ENCODE measurements around the gene SIX3.

SIX3 gene

DNA sequence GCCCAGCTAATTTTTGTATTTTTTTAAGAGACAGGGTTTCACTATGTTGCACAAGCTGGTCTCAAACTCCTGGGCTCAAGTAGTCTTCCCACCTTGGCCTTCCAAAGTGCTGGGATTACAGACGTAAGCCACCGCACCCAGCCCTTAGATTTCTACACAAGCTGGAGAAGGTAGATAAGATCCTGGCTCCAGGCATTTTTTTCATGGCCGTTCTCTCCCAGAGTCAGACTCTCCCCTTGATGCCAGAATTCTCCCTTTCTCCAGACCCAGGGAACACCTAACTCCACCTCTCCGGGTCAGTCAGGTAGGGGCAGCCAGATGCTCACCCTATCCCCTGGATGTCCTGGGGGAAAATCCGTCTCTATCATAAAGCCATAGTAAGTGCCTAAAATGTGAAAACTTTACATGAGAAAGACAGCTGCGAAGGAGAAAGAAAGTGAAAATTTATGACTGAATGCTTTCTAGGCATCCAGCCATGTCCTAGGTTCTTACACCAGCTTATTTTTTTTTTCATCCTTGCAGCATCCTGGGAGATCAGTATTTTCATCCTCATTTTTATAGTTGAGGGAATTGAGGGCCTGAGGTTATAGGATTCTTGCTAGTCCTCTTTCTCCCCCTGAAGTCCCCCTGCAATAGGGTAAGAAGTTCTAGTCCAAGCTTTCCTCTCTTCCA lies 16.3 kb downstream of the SIX3 start:
- Histone ChIP-seq H3K36me3 (ENCODE audit: control insufficient read depth, insufficient read depth, low read length) (no peaks in the 10 kb centered on the region), H3K27me3 (ENCODE audit: control insufficient read depth, insufficient read depth, low read length) (peaks cover 29% of the 10 kb centered on the region), H3K9me3 (ENCODE audit: control insufficient read depth, insufficient read depth, low read length) (no peaks in the 10 kb centered on the region), H3K4me3 (ENCODE audit: low read length) (no peak overlapping the region), H3K27ac (ENCODE audit: low read length) (no peak overlapping the region), H3K4me1 (ENCODE audit: control insufficient read depth, insufficient read depth, low read length) (peaks cover 8% of the 10 kb centered on the region)
- no peak for DNase-seq (ENCODE audit: low read depth, low spot score)
- WGBS (ENCODE audit: insufficient coverage, insufficient read length), result no CpG with 5 or more reads among the region's 6 CpGs

DNA sequence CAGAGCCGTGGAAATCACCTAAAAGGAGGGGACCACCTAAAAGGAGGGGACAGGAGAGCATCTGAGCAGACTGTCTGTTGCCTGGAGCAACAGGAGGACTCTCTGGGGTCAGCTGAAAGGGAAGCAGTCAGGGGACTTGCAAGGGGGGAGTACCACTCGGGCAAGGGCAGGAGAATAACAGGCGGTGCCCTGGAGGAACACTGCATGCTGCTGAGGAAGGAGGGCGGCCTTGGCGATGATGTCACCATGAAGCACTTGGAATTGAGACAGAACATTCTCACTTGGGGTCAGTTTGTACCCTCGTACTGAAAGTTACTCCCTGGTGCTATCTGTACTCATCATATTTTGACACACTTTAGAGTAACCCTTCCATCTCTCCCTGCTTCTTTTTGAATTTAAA lies 18.4 kb downstream of the SIX3 start:
- Histone ChIP-seq H3K9me3 (ENCODE audit: control insufficient read depth, insufficient read depth, low read length) (no peaks in the 10 kb centered on the region), H3K4me3 (ENCODE audit: low read length) (no peak overlapping the region), H3K4me1 (ENCODE audit: control insufficient read depth, insufficient read depth, low read length) (peaks cover 6% of the 10 kb centered on the region; the same call in 1 of the 2 replicates), H3K36me3 (ENCODE audit: control insufficient read depth, insufficient read depth, low read length) (no peaks in the 10 kb centered on the region), H3K27me3 (ENCODE audit: control insufficient read depth, insufficient read depth, low read length) (peaks cover 9% of the 10 kb centered on the region), H3K27ac (ENCODE audit: low read length) (no peak overlapping the region)
- no peak for DNase-seq (ENCODE audit: low read depth, low spot score)
- no CpG with 5 or more reads among the region's 6 CpGs for WGBS (ENCODE audit: insufficient coverage, insufficient read length)

DNA sequence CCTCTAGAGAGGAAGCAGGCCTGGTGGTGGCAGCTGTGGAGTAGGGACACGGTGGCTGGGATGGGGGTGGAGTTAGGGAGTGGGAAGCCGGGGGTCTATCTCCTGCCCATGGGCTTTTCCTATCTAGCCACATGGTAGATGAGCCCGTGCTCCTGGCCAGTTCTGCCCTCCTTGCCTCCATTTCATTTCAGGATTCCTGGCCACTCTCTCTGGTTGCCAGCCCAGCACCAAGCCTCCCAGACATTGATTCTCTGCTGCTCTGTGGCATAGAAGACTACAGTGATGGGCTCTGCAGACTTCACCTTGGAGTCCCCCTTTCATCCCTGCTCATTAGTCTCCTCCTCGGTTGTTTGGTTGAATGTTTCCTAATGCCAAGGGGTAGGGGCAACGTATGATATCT lies 19.4 kb downstream of the SIX3 start:
- DNase-seq (ENCODE audit: low read depth, low spot score), result no peak
- no peaks in the 10 kb centered on the region for H3K9me3 ChIP-seq (ENCODE audit: control insufficient read depth, insufficient read depth, low read length)
- no CpG with 5 or more reads among the region's 5 CpGs for WGBS (ENCODE audit: insufficient coverage, insufficient read length)

DNA sequence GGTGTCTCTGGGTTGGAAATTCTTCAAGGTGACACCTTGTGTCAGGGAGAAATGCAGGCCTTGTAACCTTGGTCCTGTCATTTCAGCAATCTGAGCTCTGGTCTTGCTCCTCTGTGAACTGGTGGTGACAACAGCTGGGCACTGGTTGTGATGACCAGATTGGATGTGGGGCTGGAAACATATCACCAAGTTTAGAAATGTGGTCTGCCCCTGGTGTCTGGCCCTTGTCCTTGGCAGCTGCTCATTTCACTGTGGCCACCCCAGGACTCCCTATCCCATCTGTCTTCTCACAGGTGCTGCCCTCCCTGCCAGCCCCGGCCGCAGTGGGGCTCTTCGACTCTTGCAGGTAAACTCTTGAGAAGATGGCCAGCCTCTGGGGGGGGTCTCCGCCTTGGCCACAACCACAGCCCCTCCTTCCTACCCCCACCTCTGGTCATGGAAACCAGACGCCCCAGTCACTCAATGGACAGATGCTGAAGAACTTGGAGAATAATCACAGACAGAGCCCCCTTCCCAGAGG lies 20.7 kb downstream of the SIX3 start:
- no peaks in the 10 kb centered on the region for H3K36me3 ChIP-seq (ENCODE audit: control insufficient read depth, insufficient read depth, low read length)
- peaks cover 3% of the 10 kb centered on the region; the same call in 1 of the 2 replicates for H3K4me1 ChIP-seq (ENCODE audit: control insufficient read depth, insufficient read depth, low read length)
- no peaks in the 10 kb centered on the region for H3K9me3 ChIP-seq (ENCODE audit: control insufficient read depth, insufficient read depth, low read length)
- H3K27ac ChIP-seq (ENCODE audit: low read length), result no peak overlapping the region
- no peak overlapping the region for H3K4me3 ChIP-seq (ENCODE audit: low read length)
- no CpG with 5 or more reads among the region's 5 CpGs for WGBS (ENCODE audit: insufficient coverage, insufficient read length)
- H3K27me3 ChIP-seq (ENCODE audit: control insufficient read depth, insufficient read depth, low read length), result no peaks in the 10 kb centered on the region
- DNase-seq (ENCODE audit: low read depth, low spot score), result no peak

More for the DNA sequence above, 19.4 kb downstream of the SIX3 start:
- Histone ChIP-seq H3K27me3 (ENCODE audit: control insufficient read depth, insufficient read depth, low read length) (peaks cover under 1% of the 10 kb centered on the region; the same call in 1 of the 2 replicates), H3K4me1 (ENCODE audit: control insufficient read depth, insufficient read depth, low read length) (peaks cover 3% of the 10 kb centered on the region; the same call in 1 of the 2 replicates), H3K4me3 (ENCODE audit: low read length) (no peak overlapping the region), H3K27ac (ENCODE audit: low read length) (no peak overlapping the region), H3K36me3 (ENCODE audit: control insufficient read depth, insufficient read depth, low read length) (no peaks in the 10 kb centered on the region)

DNA sequence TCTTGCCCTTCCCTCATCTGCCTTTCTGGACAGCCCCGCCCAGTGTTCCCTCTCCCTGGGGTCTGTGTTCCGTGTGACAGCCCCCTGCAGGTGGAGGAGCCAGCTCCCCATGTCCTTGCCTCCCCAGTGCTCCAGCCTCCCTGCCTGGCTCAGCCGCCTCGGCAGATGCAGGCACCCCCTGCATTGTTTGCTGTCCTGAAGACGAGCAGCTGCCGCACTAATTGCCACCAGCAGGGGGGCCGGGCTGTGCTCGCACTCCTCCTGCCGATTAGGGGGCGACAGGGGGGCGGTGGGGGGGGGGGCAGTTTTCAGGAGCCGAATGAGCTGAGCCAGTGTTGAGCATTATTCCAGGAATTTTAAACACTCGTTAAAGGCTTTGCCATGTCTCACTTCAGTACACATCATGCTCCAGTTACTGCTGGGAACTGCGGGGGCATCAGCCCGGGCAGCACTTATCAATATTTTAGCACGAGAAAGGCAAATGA lies 23.3 kb downstream of the SIX3 start:
- WGBS (ENCODE audit: insufficient coverage, insufficient read length), result no CpG with 5 or more reads among the region's 16 CpGs
- no peaks in the 10 kb centered on the region for H3K36me3 ChIP-seq (ENCODE audit: control insufficient read depth, insufficient read depth, low read length)
- H3K9me3 ChIP-seq (ENCODE audit: control insufficient read depth, insufficient read depth, low read length), result no peaks in the 10 kb centered on the region
- peaks cover 3% of the 10 kb centered on the region; the same call in 1 of the 2 replicates for H3K4me1 ChIP-seq (ENCODE audit: control insufficient read depth, insufficient read depth, low read length)
- H3K27ac ChIP-seq (ENCODE audit: low read length), result no peak overlapping the region
- DNase-seq (ENCODE audit: low read depth, low spot score), result no peak
- H3K27me3 ChIP-seq (ENCODE audit: control insufficient read depth, insufficient read depth, low read length), result no peaks in the 10 kb centered on the region
- no peak overlapping the region for H3K4me3 ChIP-seq (ENCODE audit: low read length)

DNA sequence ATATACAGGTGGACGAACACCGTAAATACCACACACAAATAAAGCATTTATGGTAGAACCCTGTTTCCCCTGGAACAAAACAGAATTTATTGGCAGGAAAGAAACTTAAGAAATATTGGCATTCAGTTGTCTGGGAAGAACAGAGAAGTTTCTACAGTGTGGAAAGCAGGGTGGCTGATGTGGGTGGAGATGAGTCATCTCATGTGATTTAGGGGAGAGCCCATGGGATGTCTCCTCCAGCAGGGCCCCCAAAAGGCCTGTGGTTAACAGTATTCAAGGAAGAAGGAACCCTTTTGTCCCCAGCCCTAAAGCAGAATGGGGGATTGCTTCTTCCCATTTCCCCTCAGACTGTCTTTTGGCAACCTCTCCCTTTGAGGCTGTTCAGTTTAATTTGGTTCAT lies 24.2 kb downstream of the SIX3 start:
- H3K4me3 ChIP-seq (ENCODE audit: low read length), result no peak overlapping the region
- DNase-seq (ENCODE audit: low read depth, low spot score), result no peak
- no peaks in the 10 kb centered on the region for H3K36me3 ChIP-seq (ENCODE audit: control insufficient read depth, insufficient read depth, low read length)
- WGBS (ENCODE audit: insufficient coverage, insufficient read length), result no CpG with 5 or more reads among the region's 2 CpGs
- peaks cover 3% of the 10 kb centered on the region; the same call in 1 of the 2 replicates for H3K4me1 ChIP-seq (ENCODE audit: control insufficient read depth, insufficient read depth, low read length)
- H3K27ac ChIP-seq (ENCODE audit: low read length), result no peak overlapping the region
- H3K9me3 ChIP-seq (ENCODE audit: control insufficient read depth, insufficient read depth, low read length), result no peaks in the 10 kb centered on the region
- H3K27me3 ChIP-seq (ENCODE audit: control insufficient read depth, insufficient read depth, low read length), result no peaks in the 10 kb centered on the region

DNA sequence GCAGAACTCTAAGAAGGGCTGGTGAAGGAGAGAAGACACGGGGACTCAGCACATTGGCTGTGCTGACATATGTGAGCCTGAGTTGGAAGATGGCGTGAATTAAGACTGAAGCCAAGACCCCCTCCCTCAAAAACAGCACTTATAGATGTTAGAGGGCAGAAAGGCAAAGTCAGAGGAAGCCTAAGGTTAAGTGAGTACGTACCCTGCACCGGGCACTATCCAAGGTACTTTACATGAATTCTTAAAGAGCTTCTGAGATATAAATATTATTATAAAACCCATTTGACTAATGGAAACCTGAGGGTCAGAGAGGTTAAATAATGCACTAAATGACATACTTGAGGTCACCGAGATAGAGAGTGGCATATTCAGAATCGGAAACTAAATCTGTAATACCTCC lies 25.6 kb downstream of the SIX3 start:
- Histone ChIP-seq H3K9me3 (ENCODE audit: control insufficient read depth, insufficient read depth, low read length) (no peaks in the 10 kb centered on the region), H3K27ac (ENCODE audit: low read length) (no peak overlapping the region), H3K4me1 (ENCODE audit: control insufficient read depth, insufficient read depth, low read length) (peaks cover 3% of the 10 kb centered on the region; the same call in 1 of the 2 replicates), H3K4me3 (ENCODE audit: low read length) (no peak overlapping the region), H3K36me3 (ENCODE audit: control insufficient read depth, insufficient read depth, low read length) (no peaks in the 10 kb centered on the region), H3K27me3 (ENCODE audit: control insufficient read depth, insufficient read depth, low read length) (no peaks in the 10 kb centered on the region)
- WGBS (ENCODE audit: insufficient coverage, insufficient read length), result no CpG with 5 or more reads among the region's 6 CpGs
- DNase-seq (ENCODE audit: low read depth, low spot score), result no peak

DNA sequence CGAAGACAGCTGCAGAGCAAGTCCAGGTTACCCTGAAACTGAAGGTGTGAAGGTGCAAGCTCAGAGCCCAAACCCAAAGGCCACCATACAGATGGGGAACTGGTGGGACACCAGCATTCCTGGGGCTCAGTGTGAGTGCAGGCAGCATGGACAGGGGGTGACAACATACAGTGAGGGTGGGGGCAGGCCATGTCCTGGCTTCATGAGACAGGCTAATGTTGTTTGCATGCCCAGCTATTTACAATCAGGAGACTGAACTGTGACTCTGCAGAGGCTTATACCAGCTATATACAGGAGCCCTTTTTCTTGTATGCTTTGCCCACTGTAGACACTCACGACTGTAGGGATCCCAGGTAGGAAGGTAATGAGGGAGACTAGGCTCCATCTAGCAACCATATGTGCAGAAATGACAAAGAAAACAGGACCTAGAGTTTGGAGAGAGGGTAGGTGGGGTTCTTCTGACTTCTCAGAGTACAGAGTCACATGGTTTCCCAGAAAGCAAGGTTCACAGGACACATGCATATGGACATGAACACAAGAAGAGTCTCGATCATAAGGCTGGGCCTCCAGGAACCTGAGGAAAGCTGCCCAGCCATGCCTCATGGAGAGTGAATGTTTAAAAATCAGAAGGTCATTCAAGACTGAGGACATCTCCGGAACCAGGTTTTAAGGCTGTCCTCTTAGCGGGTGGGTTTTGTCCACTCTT lies 26.4 kb downstream of the SIX3 start:
- H3K27ac ChIP-seq (ENCODE audit: low read length), result no peak overlapping the region
- H3K9me3 ChIP-seq (ENCODE audit: control insufficient read depth, insufficient read depth, low read length), result no peaks in the 10 kb centered on the region
- H3K27me3 ChIP-seq (ENCODE audit: control insufficient read depth, insufficient read depth, low read length), result no peaks in the 10 kb centered on the region
- H3K4me1 ChIP-seq (ENCODE audit: control insufficient read depth, insufficient read depth, low read length), result peaks cover 3% of the 10 kb centered on the region; the same call in 1 of the 2 replicates
- WGBS (ENCODE audit: insufficient coverage, insufficient read length), result no CpG with 5 or more reads among the region's 5 CpGs
- no peak overlapping the region for H3K4me3 ChIP-seq (ENCODE audit: low read length)
- no peaks in the 10 kb centered on the region for H3K36me3 ChIP-seq (ENCODE audit: control insufficient read depth, insufficient read depth, low read length)
- DNase-seq (ENCODE audit: low read depth, low spot score), result no peak

DNA sequence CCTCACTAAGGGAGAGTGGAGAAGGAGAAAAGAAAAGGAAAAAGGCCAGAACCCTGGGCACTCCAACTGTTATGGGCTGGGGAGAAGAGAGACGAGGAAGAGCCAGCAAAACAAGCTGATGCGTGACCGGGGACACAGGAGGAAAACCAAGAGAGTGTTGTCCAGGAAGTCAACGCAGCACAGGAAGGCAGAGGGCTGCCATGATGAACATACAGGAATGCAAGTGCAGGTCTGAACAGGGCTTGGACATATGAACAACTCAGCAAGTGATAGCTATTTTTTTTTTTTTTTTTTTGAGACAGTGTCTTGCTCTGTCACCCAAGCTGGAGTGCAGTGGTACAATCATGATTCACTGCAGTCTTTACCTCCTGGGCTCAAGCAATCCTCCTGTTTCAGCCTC lies 28.4 kb downstream of the SIX3 start:
- Histone ChIP-seq H3K27ac (ENCODE audit: low read length) (no peak overlapping the region), H3K36me3 (ENCODE audit: control insufficient read depth, insufficient read depth, low read length) (no peaks in the 10 kb centered on the region), H3K4me3 (ENCODE audit: low read length) (no peak overlapping the region), H3K27me3 (ENCODE audit: control insufficient read depth, insufficient read depth, low read length) (no peaks in the 10 kb centered on the region), H3K4me1 (ENCODE audit: control insufficient read depth, insufficient read depth, low read length) (peaks cover 3% of the 10 kb centered on the region; the same call in 1 of the 2 replicates), H3K9me3 (ENCODE audit: control insufficient read depth, insufficient read depth, low read length) (no peaks in the 10 kb centered on the region)
- no peak for DNase-seq (ENCODE audit: low read depth, low spot score)
- no CpG with 5 or more reads among the region's 4 CpGs for WGBS (ENCODE audit: insufficient coverage, insufficient read length)

DNA sequence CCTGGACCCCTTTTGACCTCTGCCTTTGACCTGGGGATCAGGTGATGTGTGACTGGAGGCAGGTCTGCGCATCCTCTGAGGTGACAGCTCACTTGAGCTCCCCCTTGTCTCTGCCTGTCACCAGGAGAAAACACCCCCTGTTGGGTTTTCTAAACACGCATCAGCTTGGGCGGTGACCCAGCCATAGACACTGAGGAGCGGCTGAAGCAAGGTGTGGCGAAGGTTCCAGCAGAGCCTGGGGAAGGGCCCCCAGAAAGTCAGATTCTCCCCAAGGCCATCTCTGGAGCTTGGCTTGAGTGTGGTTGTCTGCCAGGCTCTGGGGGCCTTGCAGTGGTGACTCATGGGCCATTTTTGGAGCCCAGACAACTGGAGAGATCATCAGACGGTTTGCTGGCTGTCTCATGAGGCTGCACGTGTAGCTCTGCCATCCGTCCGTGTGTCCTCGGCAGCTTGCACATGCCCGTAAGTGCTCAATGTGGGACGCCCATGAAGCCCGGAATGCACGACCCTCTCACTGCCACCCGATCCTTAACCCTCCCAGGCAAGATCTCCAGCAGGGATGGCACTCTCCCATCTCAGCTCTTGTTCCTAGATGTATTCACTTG lies 29.4 kb downstream of the SIX3 start:
- WGBS (ENCODE audit: insufficient coverage, insufficient read length), result no CpG with 5 or more reads among the region's 15 CpGs
- H3K27ac ChIP-seq (ENCODE audit: low read length), result no peak overlapping the region
- no peaks in the 10 kb centered on the region for H3K27me3 ChIP-seq (ENCODE audit: control insufficient read depth, insufficient read depth, low read length)
- DNase-seq (ENCODE audit: low read depth, low spot score), result no peak
- no peaks in the 10 kb centered on the region for H3K9me3 ChIP-seq (ENCODE audit: control insufficient read depth, insufficient read depth, low read length)
- H3K36me3 ChIP-seq (ENCODE audit: control insufficient read depth, insufficient read depth, low read length), result no peaks in the 10 kb centered on the region
- H3K4me3 ChIP-seq (ENCODE audit: low read length), result no peak overlapping the region
- H3K4me1 ChIP-seq (ENCODE audit: control insufficient read depth, insufficient read depth, low read length), result peaks cover 3% of the 10 kb centered on the region; the same call in 1 of the 2 replicates
